ENCODE data around the gene HPF1.

Gene HPF1

DNA sequence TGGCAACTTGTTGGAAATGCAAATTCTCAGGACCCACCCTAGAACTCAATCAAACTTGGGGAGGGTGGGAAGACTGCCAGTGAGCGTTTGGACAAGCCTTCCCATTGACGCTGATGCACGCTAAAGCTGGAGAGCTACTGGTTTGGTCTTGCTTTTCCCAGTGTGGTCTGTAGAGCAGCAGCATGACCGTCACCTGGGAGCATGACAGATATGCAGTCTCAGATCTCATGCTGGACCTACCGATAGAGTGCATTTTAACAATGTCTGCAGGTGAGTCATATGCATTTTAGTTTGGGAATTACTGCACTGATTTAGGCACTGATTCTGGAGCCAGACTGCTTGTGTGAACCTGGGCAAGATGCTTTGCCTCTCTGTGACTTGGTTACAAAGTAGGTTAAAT is 27.2 kb downstream of the HPF1 start:
- no peak for DNase-seq

DNA sequence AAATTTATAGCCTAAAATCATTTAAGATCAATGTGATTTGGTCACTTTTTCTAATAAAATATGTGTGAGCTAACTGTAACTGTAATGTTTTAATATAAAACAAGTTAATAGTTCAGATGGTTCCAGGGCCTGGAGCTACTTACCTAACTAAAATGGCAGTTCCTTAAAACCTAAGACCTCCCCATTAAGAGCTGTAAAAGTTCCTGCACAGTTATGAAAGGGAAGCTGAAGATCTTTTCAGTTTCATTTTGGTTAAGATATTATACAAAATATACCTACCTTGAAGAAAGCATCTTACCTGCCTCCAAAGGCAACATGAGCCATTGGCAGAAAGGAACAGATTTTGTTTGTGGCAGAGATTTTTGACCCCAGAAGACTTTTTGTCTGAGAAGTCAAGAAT is 30.1 kb downstream of the HPF1 start:
- DNase-seq = no peak

GRCh38 chr4:169724260-169724659 is 33.5 kb downstream of the HPF1 start:
- no peak for DNase-seq

DNA sequence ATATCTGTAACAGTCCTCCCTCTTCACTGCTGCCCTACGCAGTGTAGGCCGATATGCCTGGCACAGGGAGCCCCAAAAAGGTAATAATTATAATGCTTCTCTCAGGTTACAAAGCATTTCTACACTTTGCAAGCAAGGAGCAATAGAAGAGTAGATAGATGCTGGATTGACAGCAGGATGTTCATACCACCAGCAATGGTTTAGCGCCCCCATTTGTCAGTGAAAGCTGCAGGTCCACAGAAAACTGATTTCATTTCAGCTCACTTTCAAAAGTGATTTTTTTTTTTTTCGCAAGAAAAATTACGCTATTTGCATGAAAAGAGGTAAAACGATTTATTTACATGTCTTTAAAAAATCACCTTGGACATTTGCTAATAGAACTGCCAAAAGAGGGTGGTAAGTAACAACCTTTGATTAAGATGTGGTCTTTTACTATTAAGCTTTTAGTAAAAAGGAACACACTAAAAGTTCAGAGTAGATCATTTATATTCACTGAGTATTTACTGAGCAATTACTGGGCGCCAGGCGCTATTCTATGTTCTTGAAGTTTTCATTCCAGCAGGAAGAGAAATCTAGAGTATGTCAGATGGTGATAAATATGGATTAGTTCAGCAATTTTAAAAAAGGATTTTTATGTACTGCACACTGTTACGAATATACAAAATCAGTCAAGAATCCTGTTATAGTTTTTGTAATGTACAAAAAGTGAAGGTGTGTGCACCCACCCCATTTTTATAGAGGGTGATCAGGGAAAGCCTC is 34.4 kb downstream of the HPF1 start:
- DNase-seq = no peak

GRCh38 chr4:169720529-169720928 is 37.2 kb downstream of the HPF1 start:
- DNase-seq = no peak

GRCh38 chr4:169716677-169717076 is 41.1 kb downstream of the HPF1 start:
- DNase-seq = no peak

DNA sequence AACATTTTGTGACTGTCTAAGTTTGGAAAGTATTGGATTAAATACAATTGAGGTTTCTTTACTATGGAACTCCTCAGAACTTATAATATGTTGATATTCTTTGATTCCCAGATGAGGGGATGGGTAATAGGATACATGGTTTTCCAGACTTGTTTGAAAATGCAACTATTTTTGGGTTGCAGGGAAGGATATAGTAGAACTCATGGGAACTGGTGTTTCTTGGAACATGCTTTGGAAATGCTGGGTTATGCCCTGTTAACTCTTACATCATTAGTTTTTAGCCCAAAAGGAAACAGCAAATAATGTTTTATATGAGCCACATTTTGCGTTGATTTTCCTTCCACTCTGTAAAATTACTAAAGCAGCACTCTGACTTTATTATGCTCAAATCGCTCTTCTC is 41.9 kb downstream of the HPF1 start:
- DNase-seq = no peak

DNA sequence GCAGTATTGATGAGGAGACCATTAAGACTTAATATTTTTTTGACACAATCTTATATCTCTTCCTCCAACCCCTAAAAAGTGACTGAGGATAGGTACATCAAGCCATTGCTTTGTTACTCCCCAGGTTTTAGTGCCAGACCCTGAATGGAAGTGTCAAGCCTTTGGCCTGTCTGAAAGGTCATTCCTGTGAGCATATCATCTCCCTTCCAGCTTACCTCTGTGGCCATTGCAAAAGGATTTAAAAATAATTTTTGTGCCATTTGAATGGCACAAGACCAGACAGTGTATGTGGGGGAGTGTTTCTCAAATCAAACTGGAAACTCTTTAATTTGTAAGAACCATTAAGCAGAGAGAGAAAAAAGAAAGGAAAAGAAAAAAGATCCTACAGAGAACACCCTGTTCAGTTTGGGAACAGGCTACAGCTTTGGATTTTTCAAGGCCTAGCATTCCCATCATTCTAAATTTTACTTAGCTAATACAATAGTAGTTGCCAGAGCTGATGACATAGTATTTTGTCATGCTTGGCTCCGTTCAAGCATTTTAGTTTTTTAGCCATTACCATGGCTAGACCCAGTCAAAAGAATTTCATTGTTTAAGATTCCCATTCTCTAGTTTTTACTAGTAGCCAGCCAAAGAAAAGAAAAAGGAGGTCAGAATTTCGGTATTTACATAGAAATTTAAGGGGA is 49.6 kb downstream of the HPF1 start:
- DNase-seq = no peak

- DNase-seq = no peak
These were observed 59.4 kb downstream of the HPF1 start for GRCh38 chr4:169698331-169698730.

- DNase-seq = no peak
These were observed 67.0 kb downstream of the HPF1 start for GRCh38 chr4:169690787-169691186.

DNA sequence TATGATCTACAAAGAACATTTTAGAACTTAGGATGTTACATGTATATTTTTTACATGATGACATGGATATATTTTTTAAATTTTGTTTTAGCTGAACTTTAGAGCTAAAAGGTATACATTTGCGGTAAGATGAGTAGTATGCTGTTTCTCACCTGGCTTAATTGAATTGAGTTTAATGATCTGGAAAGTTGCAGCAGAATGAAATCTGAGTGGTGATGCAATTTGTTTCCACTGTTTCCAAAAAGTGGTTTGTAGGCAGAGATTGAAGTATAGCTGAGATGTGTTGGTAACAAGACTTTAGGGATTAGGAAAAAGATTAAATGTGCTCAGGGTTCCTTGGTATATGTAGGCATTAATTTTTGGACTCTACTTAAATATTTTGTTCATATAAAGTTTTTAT is 68.1 kb downstream of the HPF1 start:
- DNase-seq = no peak

DNA sequence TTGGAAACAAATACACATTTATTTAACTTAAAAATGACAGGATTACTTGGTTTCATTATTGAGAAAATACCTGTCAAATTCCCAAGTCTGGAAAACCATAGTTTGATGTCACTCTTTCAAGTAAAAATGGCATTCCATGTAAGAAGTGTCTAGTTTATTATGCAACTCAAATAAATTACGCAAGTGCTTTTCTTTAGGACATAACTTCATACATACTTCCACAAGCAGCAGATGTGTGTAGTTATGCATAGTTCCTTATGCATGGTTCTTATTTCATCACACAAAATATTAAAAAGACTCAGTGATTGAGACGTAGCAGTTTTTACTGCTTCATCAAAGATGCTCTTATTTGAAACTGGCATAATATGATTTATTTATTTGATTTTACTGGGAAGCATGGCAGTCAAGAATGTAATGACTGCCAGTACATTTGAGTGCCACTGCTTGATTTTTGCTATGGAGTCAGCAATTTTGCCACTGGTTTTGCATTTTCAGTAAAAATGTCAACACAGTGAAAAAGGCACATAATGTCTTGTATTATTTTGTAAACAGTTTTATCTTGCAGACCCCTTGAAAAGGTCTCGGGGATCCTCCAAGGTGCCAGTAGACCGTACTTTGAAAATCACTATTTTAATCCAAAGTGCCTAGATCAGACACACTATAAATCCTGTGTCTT is 75.2 kb downstream of the HPF1 start:
- no peak for DNase-seq
